ENCODE measurements around the gene SPIRE2.

DNA sequence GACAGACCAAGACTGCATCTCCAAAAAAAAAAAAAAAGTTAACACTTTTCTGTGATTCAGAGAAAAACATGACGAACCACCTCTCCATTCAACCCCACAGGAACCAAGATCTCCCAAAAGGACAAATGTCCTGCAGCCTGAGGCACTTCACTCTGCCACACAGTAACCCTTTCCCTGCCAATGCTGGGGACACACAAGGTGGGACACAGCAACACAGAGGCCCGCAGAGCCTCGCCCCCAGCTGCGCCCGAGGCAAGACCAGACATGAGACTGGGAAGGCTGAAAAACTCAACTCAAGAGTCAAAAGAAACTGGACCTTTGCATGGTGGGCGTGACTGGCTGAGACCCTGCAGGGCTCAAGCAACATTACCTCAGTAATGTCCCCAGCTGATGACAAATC lies 45.8 kb upstream of the SPIRE2 start:
- no peak for TF ChIP-seq POLR2A (IDR thresholded peaks at IDR 0.05)
- TF ChIP-seq EP300 (IDR thresholded peaks at IDR 0.05) = no peak
- TF ChIP-seq, protein P1, sequence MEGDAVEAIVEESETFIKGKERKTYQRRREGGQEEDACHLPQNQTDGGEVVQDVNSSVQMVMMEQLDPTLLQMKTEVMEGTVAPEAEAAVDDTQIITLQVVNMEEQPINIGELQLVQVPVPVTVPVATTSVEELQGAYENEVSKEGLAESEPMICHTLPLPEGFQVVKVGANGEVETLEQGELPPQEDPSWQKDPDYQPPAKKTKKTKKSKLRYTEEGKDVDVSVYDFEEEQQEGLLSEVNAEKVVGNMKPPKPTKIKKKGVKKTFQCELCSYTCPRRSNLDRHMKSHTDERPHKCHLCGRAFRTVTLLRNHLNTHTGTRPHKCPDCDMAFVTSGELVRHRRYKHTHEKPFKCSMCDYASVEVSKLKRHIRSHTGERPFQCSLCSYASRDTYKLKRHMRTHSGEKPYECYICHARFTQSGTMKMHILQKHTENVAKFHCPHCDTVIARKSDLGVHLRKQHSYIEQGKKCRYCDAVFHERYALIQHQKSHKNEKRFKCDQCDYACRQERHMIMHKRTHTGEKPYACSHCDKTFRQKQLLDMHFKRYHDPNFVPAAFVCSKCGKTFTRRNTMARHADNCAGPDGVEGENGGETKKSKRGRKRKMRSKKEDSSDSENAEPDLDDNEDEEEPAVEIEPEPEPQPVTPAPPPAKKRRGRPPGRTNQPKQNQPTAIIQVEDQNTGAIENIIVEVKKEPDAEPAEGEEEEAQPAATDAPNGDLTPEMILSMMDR (IDR thresholded peaks at IDR 0.05) = no peak

Measured in gastroesophageal sphincter (tissue), 3 donors.